ENCODE data around the gene ZNF24. TPM values are rescaled to one million over a fixed set of nuclear protein-coding genes. Genes with fewer than 3 reads are reported as not detected.

Gene ZNF24
- total RNA-seq, 1 experiment from 2014 or later: 56.9 TPM

DNA sequence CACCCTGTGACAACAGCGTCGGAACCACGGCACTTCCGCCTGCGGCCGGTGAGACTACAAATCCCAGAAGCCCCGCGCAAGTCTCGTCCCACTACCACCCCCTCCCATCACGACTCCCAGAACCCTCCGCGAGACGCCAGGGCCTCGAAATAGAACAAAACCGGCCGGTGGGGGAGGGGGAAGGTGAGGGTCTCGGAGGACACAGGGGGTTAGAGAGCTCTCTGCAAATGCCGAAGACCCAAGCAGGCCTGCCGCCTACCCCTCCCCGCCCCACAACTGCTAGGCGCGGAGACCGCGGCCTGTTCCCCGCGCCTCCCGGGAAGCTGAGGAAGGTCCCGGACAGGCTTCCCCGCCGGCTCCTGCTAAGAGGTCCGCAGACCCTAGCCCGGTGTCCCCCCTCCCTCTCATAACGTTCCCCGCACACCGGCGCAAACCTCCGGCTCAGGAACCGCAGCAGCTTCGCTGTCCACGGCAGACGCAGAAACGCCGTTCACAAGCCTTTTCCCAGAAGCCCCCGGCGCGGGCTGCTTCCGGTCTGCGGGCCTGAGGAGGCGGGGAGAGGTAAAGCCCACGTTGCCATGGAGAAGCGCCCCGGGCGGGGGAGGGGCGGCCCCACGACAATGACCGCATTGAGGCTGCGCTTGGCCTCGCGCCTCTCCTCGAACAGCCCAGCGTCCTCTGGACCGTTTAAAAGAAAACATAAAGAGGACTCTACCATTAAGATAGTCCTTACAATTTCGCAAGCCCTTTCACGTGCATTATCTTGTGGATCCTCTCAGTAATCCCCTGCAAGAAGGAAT lies at the start of gene ZNF24 (continued):
- TF ChIP-seq, protein P1, sequence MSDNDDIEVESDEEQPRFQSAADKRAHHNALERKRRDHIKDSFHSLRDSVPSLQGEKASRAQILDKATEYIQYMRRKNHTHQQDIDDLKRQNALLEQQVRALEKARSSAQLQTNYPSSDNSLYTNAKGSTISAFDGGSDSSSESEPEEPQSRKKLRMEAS (CRISPR knock-in tag; IDR thresholded peaks at IDR 0.05): peak; percentile 82
- TF ChIP-seq, protein P2, sequence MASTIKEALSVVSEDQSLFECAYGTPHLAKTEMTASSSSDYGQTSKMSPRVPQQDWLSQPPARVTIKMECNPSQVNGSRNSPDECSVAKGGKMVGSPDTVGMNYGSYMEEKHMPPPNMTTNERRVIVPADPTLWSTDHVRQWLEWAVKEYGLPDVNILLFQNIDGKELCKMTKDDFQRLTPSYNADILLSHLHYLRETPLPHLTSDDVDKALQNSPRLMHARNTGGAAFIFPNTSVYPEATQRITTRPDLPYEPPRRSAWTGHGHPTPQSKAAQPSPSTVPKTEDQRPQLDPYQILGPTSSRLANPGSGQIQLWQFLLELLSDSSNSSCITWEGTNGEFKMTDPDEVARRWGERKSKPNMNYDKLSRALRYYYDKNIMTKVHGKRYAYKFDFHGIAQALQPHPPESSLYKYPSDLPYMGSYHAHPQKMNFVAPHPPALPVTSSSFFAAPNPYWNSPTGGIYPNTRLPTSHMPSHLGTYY (CRISPR knock-in tag; IDR thresholded peaks at IDR 0.05): peak; percentile 59; the same call in 1 of the 2 replicates
- TF ChIP-seq SOX15 (CRISPR knock-in tag; IDR thresholded peaks at IDR 0.05) (no peak), ZNF219 (CRISPR knock-in tag; IDR thresholded peaks at IDR 0.05; ENCODE audit: borderline replicate concordance) (no peak), OVOL2 (CRISPR knock-in tag; IDR thresholded peaks at IDR 0.05; ENCODE audit: borderline replicate concordance) (peak; percentile 45; the same call in 1 of the 2 replicates), TEAD4 (CRISPR knock-in tag; IDR thresholded peaks at IDR 0.05) (peak; percentile 49; the same call in 1 of the 2 replicates), NR3C1 (CRISPR knock-in tag; conservative IDR thresholded peaks at IDR 0.05; ENCODE audit: low read depth) (no peak), RELA (CRISPR knock-in tag; IDR thresholded peaks at IDR 0.05; ENCODE audit: borderline replicate concordance) (0 out of 2 replicates have a peak, but pooled peaks have one; percentile 53), TEAD1 (CRISPR knock-in tag; IDR thresholded peaks at IDR 0.05) (peak; percentile 61), FOXP1 (CRISPR knock-in tag; IDR thresholded peaks at IDR 0.05; ENCODE audit: borderline replicate concordance) (peak; percentile 56; the same call in 1 of the 2 replicates), NFATC4 (CRISPR knock-in tag; IDR thresholded peaks at IDR 0.05) (0 out of 2 replicates have a peak, but pooled peaks have one; percentile 48)
- TF ChIP-seq, protein P3, sequence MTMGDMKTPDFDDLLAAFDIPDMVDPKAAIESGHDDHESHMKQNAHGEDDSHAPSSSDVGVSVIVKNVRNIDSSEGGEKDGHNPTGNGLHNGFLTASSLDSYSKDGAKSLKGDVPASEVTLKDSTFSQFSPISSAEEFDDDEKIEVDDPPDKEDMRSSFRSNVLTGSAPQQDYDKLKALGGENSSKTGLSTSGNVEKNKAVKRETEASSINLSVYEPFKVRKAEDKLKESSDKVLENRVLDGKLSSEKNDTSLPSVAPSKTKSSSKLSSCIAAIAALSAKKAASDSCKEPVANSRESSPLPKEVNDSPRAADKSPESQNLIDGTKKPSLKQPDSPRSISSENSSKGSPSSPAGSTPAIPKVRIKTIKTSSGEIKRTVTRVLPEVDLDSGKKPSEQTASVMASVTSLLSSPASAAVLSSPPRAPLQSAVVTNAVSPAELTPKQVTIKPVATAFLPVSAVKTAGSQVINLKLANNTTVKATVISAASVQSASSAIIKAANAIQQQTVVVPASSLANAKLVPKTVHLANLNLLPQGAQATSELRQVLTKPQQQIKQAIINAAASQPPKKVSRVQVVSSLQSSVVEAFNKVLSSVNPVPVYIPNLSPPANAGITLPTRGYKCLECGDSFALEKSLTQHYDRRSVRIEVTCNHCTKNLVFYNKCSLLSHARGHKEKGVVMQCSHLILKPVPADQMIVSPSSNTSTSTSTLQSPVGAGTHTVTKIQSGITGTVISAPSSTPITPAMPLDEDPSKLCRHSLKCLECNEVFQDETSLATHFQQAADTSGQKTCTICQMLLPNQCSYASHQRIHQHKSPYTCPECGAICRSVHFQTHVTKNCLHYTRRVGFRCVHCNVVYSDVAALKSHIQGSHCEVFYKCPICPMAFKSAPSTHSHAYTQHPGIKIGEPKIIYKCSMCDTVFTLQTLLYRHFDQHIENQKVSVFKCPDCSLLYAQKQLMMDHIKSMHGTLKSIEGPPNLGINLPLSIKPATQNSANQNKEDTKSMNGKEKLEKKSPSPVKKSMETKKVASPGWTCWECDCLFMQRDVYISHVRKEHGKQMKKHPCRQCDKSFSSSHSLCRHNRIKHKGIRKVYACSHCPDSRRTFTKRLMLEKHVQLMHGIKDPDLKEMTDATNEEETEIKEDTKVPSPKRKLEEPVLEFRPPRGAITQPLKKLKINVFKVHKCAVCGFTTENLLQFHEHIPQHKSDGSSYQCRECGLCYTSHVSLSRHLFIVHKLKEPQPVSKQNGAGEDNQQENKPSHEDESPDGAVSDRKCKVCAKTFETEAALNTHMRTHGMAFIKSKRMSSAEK (CRISPR knock-in tag; IDR thresholded peaks at IDR 0.05; ENCODE audit: borderline replicate concordance): peak; percentile 57; the same call in 1 of the 2 replicates

DNA sequence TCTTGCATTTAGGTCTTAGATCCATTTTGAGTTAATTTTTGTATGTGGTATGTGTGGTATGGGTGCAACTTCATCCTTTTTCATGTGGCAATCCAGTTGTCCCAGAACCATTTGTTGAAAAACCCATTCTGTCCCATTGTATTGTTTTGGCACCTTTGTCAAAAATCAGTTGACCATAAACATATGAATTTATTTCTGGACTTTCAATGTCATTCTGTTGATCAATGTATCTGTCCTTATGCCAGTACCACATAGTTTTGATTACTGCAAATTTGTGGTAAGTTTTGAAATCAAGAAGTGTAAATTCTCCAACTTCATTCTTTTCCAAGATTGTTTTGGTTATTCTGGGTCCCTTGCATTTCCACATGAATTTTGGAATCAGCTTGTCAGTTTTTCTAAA lies 49.5 kb upstream of the ZNF24 start:
- no peaks in the 10 kb centered on the region for H3K27me3 Mint-ChIP-seq (ENCODE audit: low read depth)
- POLR2A ChIA-PET: no interaction called here
- ATAC-seq (no peak), DNase-seq (ENCODE audit: low spot score) (no peak)
- no peak overlapping the region for H3K4me3 Mint-ChIP-seq
- no peak overlapping the region for H3K27ac Mint-ChIP-seq
- peaks cover 8% of the 10 kb centered on the region for H3K9me3 Mint-ChIP-seq
- H3K36me3 Mint-ChIP-seq: peaks cover 4% of the 10 kb centered on the region; the same call in 1 of the 2 replicates
- H3K4me1 Mint-ChIP-seq: peaks cover 7% of the 10 kb centered on the region; the same call in 1 of the 2 replicates
- CTCF ChIA-PET: no interaction called here
- no peak for TF ChIP-seq RELA (CRISPR knock-in tag; IDR thresholded peaks at IDR 0.05; ENCODE audit: borderline replicate concordance)
- TF ChIP-seq, protein P4, sequence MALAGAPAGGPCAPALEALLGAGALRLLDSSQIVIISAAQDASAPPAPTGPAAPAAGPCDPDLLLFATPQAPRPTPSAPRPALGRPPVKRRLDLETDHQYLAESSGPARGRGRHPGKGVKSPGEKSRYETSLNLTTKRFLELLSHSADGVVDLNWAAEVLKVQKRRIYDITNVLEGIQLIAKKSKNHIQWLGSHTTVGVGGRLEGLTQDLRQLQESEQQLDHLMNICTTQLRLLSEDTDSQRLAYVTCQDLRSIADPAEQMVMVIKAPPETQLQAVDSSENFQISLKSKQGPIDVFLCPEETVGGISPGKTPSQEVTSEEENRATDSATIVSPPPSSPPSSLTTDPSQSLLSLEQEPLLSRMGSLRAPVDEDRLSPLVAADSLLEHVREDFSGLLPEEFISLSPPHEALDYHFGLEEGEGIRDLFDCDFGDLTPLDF (CRISPR knock-in tag; IDR thresholded peaks at IDR 0.05): no peak
- TF ChIP-seq, protein P5, sequence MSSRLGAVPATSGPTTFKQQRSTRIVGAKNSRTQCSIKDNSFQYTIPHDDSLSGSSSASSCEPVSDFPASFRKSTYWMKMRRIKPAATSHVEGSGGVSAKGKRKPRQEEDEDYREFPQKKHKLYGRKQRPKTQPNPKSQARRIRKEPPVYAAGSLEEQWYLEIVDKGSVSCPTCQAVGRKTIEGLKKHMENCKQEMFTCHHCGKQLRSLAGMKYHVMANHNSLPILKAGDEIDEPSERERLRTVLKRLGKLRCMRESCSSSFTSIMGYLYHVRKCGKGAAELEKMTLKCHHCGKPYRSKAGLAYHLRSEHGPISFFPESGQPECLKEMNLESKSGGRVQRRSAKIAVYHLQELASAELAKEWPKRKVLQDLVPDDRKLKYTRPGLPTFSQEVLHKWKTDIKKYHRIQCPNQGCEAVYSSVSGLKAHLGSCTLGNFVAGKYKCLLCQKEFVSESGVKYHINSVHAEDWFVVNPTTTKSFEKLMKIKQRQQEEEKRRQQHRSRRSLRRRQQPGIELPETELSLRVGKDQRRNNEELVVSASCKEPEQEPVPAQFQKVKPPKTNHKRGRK (CRISPR knock-in tag; IDR thresholded peaks at IDR 0.05; ENCODE audit: borderline replicate concordance): no peak
- TF ChIP-seq NFE2L1 (CRISPR knock-in tag; IDR thresholded peaks at IDR 0.05): no peak
- TF ChIP-seq, protein P6, sequence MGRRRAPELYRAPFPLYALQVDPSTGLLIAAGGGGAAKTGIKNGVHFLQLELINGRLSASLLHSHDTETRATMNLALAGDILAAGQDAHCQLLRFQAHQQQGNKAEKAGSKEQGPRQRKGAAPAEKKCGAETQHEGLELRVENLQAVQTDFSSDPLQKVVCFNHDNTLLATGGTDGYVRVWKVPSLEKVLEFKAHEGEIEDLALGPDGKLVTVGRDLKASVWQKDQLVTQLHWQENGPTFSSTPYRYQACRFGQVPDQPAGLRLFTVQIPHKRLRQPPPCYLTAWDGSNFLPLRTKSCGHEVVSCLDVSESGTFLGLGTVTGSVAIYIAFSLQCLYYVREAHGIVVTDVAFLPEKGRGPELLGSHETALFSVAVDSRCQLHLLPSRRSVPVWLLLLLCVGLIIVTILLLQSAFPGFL (CRISPR knock-in tag; IDR thresholded peaks at IDR 0.05; ENCODE audit: borderline replicate concordance): no peak
- TF ChIP-seq NFATC4 (CRISPR knock-in tag; IDR thresholded peaks at IDR 0.05): no peak
- TF ChIP-seq, protein P7, sequence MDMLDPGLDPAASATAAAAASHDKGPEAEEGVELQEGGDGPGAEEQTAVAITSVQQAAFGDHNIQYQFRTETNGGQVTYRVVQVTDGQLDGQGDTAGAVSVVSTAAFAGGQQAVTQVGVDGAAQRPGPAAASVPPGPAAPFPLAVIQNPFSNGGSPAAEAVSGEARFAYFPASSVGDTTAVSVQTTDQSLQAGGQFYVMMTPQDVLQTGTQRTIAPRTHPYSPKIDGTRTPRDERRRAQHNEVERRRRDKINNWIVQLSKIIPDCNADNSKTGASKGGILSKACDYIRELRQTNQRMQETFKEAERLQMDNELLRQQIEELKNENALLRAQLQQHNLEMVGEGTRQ (CRISPR knock-in tag; IDR thresholded peaks at IDR 0.05): no peak
- TF ChIP-seq, protein P8, sequence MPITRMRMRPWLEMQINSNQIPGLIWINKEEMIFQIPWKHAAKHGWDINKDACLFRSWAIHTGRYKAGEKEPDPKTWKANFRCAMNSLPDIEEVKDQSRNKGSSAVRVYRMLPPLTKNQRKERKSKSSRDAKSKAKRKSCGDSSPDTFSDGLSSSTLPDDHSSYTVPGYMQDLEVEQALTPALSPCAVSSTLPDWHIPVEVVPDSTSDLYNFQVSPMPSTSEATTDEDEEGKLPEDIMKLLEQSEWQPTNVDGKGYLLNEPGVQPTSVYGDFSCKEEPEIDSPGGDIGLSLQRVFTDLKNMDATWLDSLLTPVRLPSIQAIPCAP (CRISPR knock-in tag; IDR thresholded peaks at IDR 0.05): no peak
- no peak for TF ChIP-seq ZBTB21 (CRISPR knock-in tag; IDR thresholded peaks at IDR 0.05; ENCODE audit: borderline replicate concordance)
- no peak for TF ChIP-seq ZNF396 (CRISPR knock-in tag; IDR thresholded peaks at IDR 0.05; ENCODE audit: borderline replicate concordance)
- TF ChIP-seq ZNF671 (CRISPR knock-in tag; IDR thresholded peaks at IDR 0.05): no peak
- no peak for TF ChIP-seq FOXK1 (CRISPR knock-in tag; IDR thresholded peaks at IDR 0.05)
- TF ChIP-seq HMGA2 (CRISPR knock-in tag; IDR thresholded peaks at IDR 0.05): no peak

All from WTC11 (cell line).